Measurements from ENCODE around the gene RPGRIP1.

- TF ChIP-seq POLR2A (IDR thresholded peaks at IDR 0.05; ENCODE audit: low read depth, low read length), result no peak
- TF ChIP-seq CTCF (conservative IDR thresholded peaks at IDR 0.05; ENCODE audit: low read depth, low read length), result no peak
- no peak for TF ChIP-seq RFX5 (IDR thresholded peaks at IDR 0.05; ENCODE audit: low read depth, low read length)
Observed at GRCh38 chr14:21317398-21317797, 37.5 kb downstream of the RPGRIP1 start.

Data from IMR-90 (cell line).